ENCODE results near the gene CDK19. TPM values are rescaled to one million over a fixed set of nuclear protein-coding genes. Genes with fewer than 3 reads are reported as not detected.

Gene CDK19
- polyA plus RNA-seq, 1 of the 3 experiments (the other 2 are of a cell fraction) = 6.5 TPM

- TF ChIP-seq REST (IDR thresholded peaks at IDR 0.05; ENCODE audit: low read depth, low read length) = no peak
- no peak for TF ChIP-seq GABPA (IDR thresholded peaks at IDR 0.05; ENCODE audit: low read depth)
- no peak for TF ChIP-seq YY1 (IDR thresholded peaks at IDR 0.05; ENCODE audit: low read depth)
- no peak for TF ChIP-seq USF1 (IDR thresholded peaks at IDR 0.05; ENCODE audit: borderline replicate concordance, low read depth)
- TF ChIP-seq EP300 (IDR thresholded peaks at IDR 0.05; ENCODE audit: borderline replicate concordance in 1 of 2, low read depth in 1 of 2, low read length in 1 of 2) = no peak
Observed at GRCh38 chr6:110563711-110564110, 251.6 kb downstream of the CDK19 start (continued).

- ChIA-PET POLR2A (no interaction called here), CTCF (interaction anchor here (1.0 kb wide), 1 partner anchor 20 kb away, joined by 4 read pairs; no protein-coding TSS in a partner anchor)
- no peaks in the 10 kb centered on the region for H3K9me2 ChIP-seq
- H3K27ac ChIP-seq (ENCODE audit: low read depth in 2 of 2, low read length in 1 of 2) = no peak overlapping the region
- TF ChIP-seq RCOR1 (IDR thresholded peaks at IDR 0.05; ENCODE audit: low read length) = no peak
- TF ChIP-seq JUND (IDR thresholded peaks at IDR 0.05) = no peak
- TF ChIP-seq USF2 (IDR thresholded peaks at IDR 0.05; ENCODE audit: borderline replicate concordance, low read depth, low read length) = no peak
- no peak for TF ChIP-seq MAX (IDR thresholded peaks at IDR 0.05; ENCODE audit: low read depth)
- no peak for TF ChIP-seq NRF1 (IDR thresholded peaks at IDR 0.05; ENCODE audit: low read depth, low read length)
- H3K4me1 ChIP-seq (ENCODE audit: control insufficient read depth in 1 of 2, insufficient read depth in 2 of 2, low read depth in 1 of 2, low read length in 1 of 2) = peaks cover 0 to 8% of the 10 kb centered on the region in 2 experiments; a peak in 1 of 4 replicates
- no peaks in the 10 kb centered on the region for H3K36me3 ChIP-seq (replicated peaks in 1 of 2; ENCODE audit: control insufficient read depth in 1 of 2, insufficient read depth in 2 of 2, low read length in 1 of 2)
- H2AFZ ChIP-seq (ENCODE audit: low read depth) = no peak overlapping the region
- DNase-seq = no peak
- no peaks in the 10 kb centered on the region for H3K79me2 ChIP-seq (ENCODE audit: insufficient read depth)
- no peaks in the 10 kb centered on the region for H3K9me3 ChIP-seq
- H4K20me1 ChIP-seq (ENCODE audit: insufficient read depth) = no peaks in the 10 kb centered on the region
- H3K4me3 ChIP-seq (ENCODE audit: low read depth in 2 of 2, low read length in 1 of 2) = no peak overlapping the region
- H3K4me2 ChIP-seq = no peak overlapping the region
- 64% methylated on average over 4 of the region's 6 CpGs for WGBS (ENCODE audit: low lambda C conversion rate)
- no peaks in the 10 kb centered on the region for H3K27me3 ChIP-seq (ENCODE audit: insufficient read depth)
- H3F3A ChIP-seq (replicated peaks; ENCODE audit: insufficient read depth) = no peaks in the 10 kb centered on the region
- H3K9ac ChIP-seq = no peak overlapping the region
Observed at GRCh38 chr6:110562316-110562915, 252.9 kb downstream of the CDK19 start.

All from SK-N-SH (cell line).